Measurements from ENCODE around the gene AIG1. TPM values are rescaled to one million over a fixed set of nuclear protein-coding genes. Genes with fewer than 3 reads are reported as not detected.

AIG1 gene
- total RNA-seq, 2 experiments from 2014 or later = 0.40 to 0.85 TPM

GRCh38 chr6:143049611-143050010 is 11.1 kb upstream of the AIG1 start:
- Histone ChIP-seq H2AFZ (ENCODE audit: low read length) (no peak overlapping the region), H4K20me1 (ENCODE audit: insufficient read depth, low read length) (no peaks in the 10 kb centered on the region), H3K36me3 (ENCODE audit: insufficient read depth, low read length) (no peaks in the 10 kb centered on the region), H3K4me3 (ENCODE audit: low read depth, low read length, poor library complexity, severe bottlenecking) (no peak overlapping the region), H3K27ac (ENCODE audit: low read depth, low read length, poor library complexity, severe bottlenecking) (no peak overlapping the region), H3K9me3 (ENCODE audit: low read length) (no peaks in the 10 kb centered on the region), H3K79me2 (ENCODE audit: insufficient read depth, low read depth, low read length) (no peaks in the 10 kb centered on the region), H3K4me2 (ENCODE audit: low read length) (no peak overlapping the region), H3K4me1 (ENCODE audit: insufficient read depth, low read length, poor library complexity, severe bottlenecking) (no peaks in the 10 kb centered on the region), H3K9me2 (ENCODE audit: insufficient read depth, low read length) (no peaks in the 10 kb centered on the region)
- TF ChIP-seq EZH2phosphoT487 (IDR thresholded peaks at IDR 0.05; ENCODE audit: borderline replicate concordance, low read depth, low read length) (no peak), CTCF (conservative IDR thresholded peaks at IDR 0.05; ENCODE audit: low read length) (no peak)
- intact Hi-C loops (cut with micrococcal nuclease; ENCODE audit: unreplicated experiment) = no loop called here
- DNase-seq (ENCODE audit: low spot score) = no peak
- ChIA-PET POLR2A (no interaction called here), CTCF (ENCODE audit: unreplicated experiment) (no interaction called here)
- no TSS peak for BruUV-seq (replicated peaks)

DNA sequence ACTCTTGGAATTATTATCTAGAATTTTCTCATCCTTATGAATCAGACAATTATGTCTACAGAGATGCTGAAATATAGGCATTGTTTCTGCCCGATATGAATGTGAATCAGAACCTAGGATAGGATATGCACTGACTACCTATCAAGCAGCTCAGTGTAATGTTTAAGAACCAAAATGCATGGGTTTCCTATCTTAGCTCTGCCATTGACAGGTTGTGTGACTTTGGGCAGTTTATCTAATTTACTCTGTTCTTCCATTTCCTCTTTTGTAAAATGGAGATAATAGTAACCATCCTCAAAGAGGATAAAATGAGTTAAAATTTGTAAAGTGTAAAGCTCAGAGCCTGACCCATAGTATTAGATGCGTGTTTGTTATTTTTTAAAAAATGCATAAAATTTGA is 10.2 kb upstream of the AIG1 start:
- H2AFZ ChIP-seq (ENCODE audit: low read length) = no peak overlapping the region
- H3K4me2 ChIP-seq (ENCODE audit: low read length) = no peak overlapping the region
- ChIA-PET POLR2A (no interaction called here), CTCF (ENCODE audit: unreplicated experiment) (no interaction called here)
- H3K27ac ChIP-seq (ENCODE audit: low read depth, low read length, poor library complexity, severe bottlenecking) = no peak overlapping the region
- no peaks in the 10 kb centered on the region for H3K36me3 ChIP-seq (ENCODE audit: insufficient read depth, low read length)
- H3K79me2 ChIP-seq (ENCODE audit: insufficient read depth, low read depth, low read length) = no peaks in the 10 kb centered on the region
- no peak for TF ChIP-seq CTCF (conservative IDR thresholded peaks at IDR 0.05; ENCODE audit: low read length)
- no peak for TF ChIP-seq EZH2phosphoT487 (IDR thresholded peaks at IDR 0.05; ENCODE audit: borderline replicate concordance, low read depth, low read length)
- BruUV-seq (replicated peaks) = no TSS peak
- H3K9me3 ChIP-seq (ENCODE audit: low read length) = no peaks in the 10 kb centered on the region
- H3K4me3 ChIP-seq (ENCODE audit: low read depth, low read length, poor library complexity, severe bottlenecking) = no peak overlapping the region
- no peaks in the 10 kb centered on the region for H3K4me1 ChIP-seq (ENCODE audit: insufficient read depth, low read length, poor library complexity, severe bottlenecking)
- DNase-seq (ENCODE audit: low spot score) = no peak
- H4K20me1 ChIP-seq (ENCODE audit: insufficient read depth, low read length) = no peaks in the 10 kb centered on the region
- no peaks in the 10 kb centered on the region for H3K9me2 ChIP-seq (ENCODE audit: insufficient read depth, low read length)
- intact Hi-C loops (cut with micrococcal nuclease; ENCODE audit: unreplicated experiment) = no loop called here

- BruUV-seq (replicated peaks) = no TSS peak
- no peak for DNase-seq (ENCODE audit: low spot score)
- Histone ChIP-seq H3K9me2 (ENCODE audit: insufficient read depth, low read length) (0 out of 2 replicates have a peak, but pooled peaks cover 3% of the 10 kb centered on the region), H3K36me3 (ENCODE audit: insufficient read depth, low read length) (no peaks in the 10 kb centered on the region), H2AFZ (ENCODE audit: low read length) (no peak overlapping the region), H3K27ac (ENCODE audit: low read depth, low read length, poor library complexity, severe bottlenecking) (no peak overlapping the region), H4K20me1 (ENCODE audit: insufficient read depth, low read length) (no peaks in the 10 kb centered on the region), H3K4me2 (ENCODE audit: low read length) (no peak overlapping the region), H3K9me3 (ENCODE audit: low read length) (no peaks in the 10 kb centered on the region), H3K4me1 (ENCODE audit: insufficient read depth, low read length, poor library complexity, severe bottlenecking) (no peaks in the 10 kb centered on the region), H3K4me3 (ENCODE audit: low read depth, low read length, poor library complexity, severe bottlenecking) (no peak overlapping the region), H3K79me2 (ENCODE audit: insufficient read depth, low read depth, low read length) (no peaks in the 10 kb centered on the region)
- ChIA-PET CTCF (ENCODE audit: unreplicated experiment) (no interaction called here), POLR2A (no interaction called here)
- intact Hi-C loops (cut with micrococcal nuclease; ENCODE audit: unreplicated experiment) = no loop called here
- TF ChIP-seq CTCF (conservative IDR thresholded peaks at IDR 0.05; ENCODE audit: low read length) = no peak
- no peak for TF ChIP-seq EZH2phosphoT487 (IDR thresholded peaks at IDR 0.05; ENCODE audit: borderline replicate concordance, low read depth, low read length)
These were observed 8.4 kb upstream of the AIG1 start for GRCh38 chr6:143052282-143052681.
